ENCODE measurements around the gene UCP1.
A peak's percentile ranks its signal among the peaks of the same experiment; 100 is the strongest.
"Not testable (repeated sequence)": the region's sequence is repeated elsewhere in the genome, so short reads cannot be mapped to it uniquely, and the experiment has no call there.

Gene UCP1

GRCh38 chr4:140533951-140534480, 34.7 kb downstream of the UCP1 start:
- peak; percentile 72 for DNase-seq (ENCODE audit: low read depth)

- no peak for DNase-seq (ENCODE audit: low read depth)
These were observed 39.3 kb downstream of the UCP1 start for GRCh38 chr4:140529434-140529833.

GRCh38 chr4:140523857-140524742, 44.7 kb downstream of the UCP1 start, which contains the start of gene ELMOD2:
ELMOD2 (plus strand) TSS chr4:140524168; CDS start chr4:140525429, 1,261 bp downstream.
- peak; percentile 98 for DNase-seq (ENCODE audit: low read depth)

GRCh38 chr4:140523370-140523856, 45.3 kb downstream of the UCP1 start:
- no peak for DNase-seq (ENCODE audit: low read depth)

GRCh38 chr4:140515423-140515822, 53.3 kb downstream of the UCP1 start:
- DNase-seq (ENCODE audit: low read depth) = no peak

GRCh38 chr4:140513765-140514164, 55.0 kb downstream of the UCP1 start:
- not testable (repeated sequence) for DNase-seq (ENCODE audit: low read depth)
